Choroid plexus epithelial cell (primary cell): Measurements from ENCODE around the gene SQSTM1.
A peak's percentile ranks its signal among the peaks of the same experiment; 100 is the strongest.

Experiments
- DNase-seq: peaks from one replicate; pipeline ENCODE4 v3.0.0-alpha.2; 2010; ENCODE audit warnings: low read depth
- H3K4me3 ChIP-seq: 2 replicates; pipeline ENCODE4 v1.5.1; 2011; ENCODE audit warnings: low read depth, mild to moderate bottlenecking, control low read depth, low read length, moderate library complexity
- TF ChIP-seq, protein P1 (sequence below): conservative IDR thresholded peaks from 2 replicates; pipeline ENCODE4 v1.5.1; 2011; ENCODE audit warnings: low read depth, mild to moderate bottlenecking, control low read depth, inconsistent platforms, low read length, moderate library complexity

The SQSTM1 gene

GRCh38 chr5:179798144-179798770, 22.4 kb upstream of the SQSTM1 start:
- H3K4me3 ChIP-seq, result no peak overlapping the region
- DNase-seq, result no peak
- TF ChIP-seq, protein P1, sequence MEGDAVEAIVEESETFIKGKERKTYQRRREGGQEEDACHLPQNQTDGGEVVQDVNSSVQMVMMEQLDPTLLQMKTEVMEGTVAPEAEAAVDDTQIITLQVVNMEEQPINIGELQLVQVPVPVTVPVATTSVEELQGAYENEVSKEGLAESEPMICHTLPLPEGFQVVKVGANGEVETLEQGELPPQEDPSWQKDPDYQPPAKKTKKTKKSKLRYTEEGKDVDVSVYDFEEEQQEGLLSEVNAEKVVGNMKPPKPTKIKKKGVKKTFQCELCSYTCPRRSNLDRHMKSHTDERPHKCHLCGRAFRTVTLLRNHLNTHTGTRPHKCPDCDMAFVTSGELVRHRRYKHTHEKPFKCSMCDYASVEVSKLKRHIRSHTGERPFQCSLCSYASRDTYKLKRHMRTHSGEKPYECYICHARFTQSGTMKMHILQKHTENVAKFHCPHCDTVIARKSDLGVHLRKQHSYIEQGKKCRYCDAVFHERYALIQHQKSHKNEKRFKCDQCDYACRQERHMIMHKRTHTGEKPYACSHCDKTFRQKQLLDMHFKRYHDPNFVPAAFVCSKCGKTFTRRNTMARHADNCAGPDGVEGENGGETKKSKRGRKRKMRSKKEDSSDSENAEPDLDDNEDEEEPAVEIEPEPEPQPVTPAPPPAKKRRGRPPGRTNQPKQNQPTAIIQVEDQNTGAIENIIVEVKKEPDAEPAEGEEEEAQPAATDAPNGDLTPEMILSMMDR, result no peak

DNA sequence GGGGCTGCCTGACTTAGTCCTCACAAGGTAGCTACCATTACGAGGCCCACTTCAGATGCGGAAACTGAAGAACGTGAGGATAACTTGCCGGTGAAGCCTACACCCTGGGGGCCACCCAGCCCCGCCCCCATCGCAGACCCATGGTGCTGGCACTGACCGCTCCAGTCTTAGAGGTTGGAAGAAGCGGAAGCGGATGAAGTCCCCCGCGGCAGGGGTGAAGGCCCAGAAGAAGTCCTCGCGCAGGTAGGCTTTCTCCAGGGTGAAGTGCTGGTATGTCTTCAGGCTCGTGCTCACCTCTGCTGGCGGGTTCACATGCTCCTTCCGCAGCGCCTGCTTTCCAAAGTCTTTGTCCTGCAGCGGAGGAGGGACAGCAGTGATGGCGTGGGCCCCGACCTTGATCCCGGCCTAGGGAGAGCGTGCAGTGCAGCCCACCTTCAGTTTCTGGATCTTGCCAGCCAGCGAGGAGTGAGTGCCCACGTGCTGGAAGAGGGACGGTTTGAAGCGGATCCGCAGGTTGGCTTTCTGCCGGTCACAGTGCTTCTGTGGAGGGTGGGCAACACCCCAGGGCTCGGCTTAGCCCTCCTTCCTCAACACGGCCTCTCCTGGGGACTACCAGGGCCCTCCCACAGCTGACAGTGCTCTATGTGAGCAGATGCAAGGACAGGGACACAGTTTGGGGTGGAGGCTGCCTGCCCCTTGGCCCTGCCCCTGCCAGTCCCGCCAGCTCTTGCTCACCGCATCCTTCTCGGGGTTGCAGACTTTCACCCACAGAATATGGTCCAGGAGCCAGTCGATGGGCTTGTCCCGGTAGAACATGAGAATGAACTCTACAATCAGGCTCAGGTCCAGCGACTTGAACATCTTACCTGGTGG, 21.7 kb upstream of the SQSTM1 start:
- no peak overlapping the region for H3K4me3 ChIP-seq
- TF ChIP-seq, protein P1, result no peak
- no peak for DNase-seq

- TF ChIP-seq, protein P1, result no peak
- no peak for DNase-seq
- H3K4me3 ChIP-seq, result no peak overlapping the region
These were observed 21.1 kb upstream of the SQSTM1 start for GRCh38 chr5:179799644-179799973.

DNA sequence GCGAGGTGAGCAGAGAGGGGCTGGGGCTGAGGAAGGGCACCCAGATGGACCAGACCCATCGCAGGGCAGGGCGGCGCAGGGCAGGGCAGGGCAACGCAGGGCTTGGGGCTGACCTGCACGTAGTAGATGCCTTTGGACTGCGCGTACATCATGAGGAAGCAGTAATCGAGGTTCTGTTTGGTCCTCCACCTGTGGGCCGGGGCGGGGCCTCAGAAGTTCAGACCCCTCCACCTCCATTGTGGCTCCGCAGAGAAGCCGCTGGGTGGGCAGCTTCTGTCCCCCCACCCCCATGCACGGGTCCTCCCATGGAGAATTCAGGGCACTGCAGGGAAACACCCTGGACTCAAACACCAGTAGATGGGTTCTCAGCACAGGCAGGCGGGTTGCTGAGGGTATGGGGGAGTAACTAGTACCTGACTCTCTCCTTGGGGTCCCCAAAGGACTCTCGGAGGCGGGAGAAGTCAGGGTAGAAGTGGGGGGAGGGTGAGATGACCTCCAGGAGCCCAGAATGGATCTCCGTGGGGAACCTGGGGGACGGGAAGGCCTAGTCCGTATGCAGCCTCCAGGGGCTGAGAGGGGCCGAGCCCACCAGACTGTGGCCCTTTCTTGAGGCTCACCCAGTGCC, 20.5 kb upstream of the SQSTM1 start:
- DNase-seq, result no peak
- TF ChIP-seq, protein P1, result no peak
- H3K4me3 ChIP-seq, result no peak overlapping the region

- no peak for DNase-seq
- H3K4me3 ChIP-seq, result no peak overlapping the region
- TF ChIP-seq, protein P1, result no peak
These were observed 20.0 kb upstream of the SQSTM1 start for GRCh38 chr5:179800696-179801201.

GRCh38 chr5:179801304-179802206, 19.1 kb upstream of the SQSTM1 start:
- peak; percentile 71 for DNase-seq
- TF ChIP-seq, protein P1, result peak; percentile 72
- no peak overlapping the region for H3K4me3 ChIP-seq
